Kidney tubule cell (primary cell): ENCODE data around the gene MGAT4B.

Experiments
- DNase-seq: peaks from one replicate; pipeline ENCODE4 v3.0.0-alpha.2; 2018; ENCODE audit warnings: low spot score

The MGAT4B gene

GRCh38 chr5:179825655-179826182, 19.1 kb upstream of the MGAT4B start:
- DNase-seq: peak; percentile 39

- DNase-seq: no peak
Measured at GRCh38 chr5:179824745-179825112, 18.1 kb upstream of the MGAT4B start.

- DNase-seq: no peak
Measured at GRCh38 chr5:179823937-179824744, 17.5 kb upstream of the MGAT4B start.

GRCh38 chr5:179822444-179822990, 15.9 kb upstream of the MGAT4B start:
- peak; percentile 32 for DNase-seq

- no peak for DNase-seq
Measured at GRCh38 chr5:179822059-179822432, 15.4 kb upstream of the MGAT4B start.

- DNase-seq: peak; percentile 93
Measured at GRCh38 chr5:179821298-179822058, 14.8 kb upstream of the MGAT4B start.

- peak; percentile 86 for DNase-seq
Measured at GRCh38 chr5:179820483-179821297, 14.0 kb upstream of the MGAT4B start, which contains the start of gene SQSTM1. SQSTM1 (plus strand) TSS chr5:179820905; CDS start chr5:179820937, 32 bp downstream.

GRCh38 chr5:179820127-179820482, 13.4 kb upstream of the MGAT4B start:
- DNase-seq: peak; percentile 32

GRCh38 chr5:179819296-179820126, 12.8 kb upstream of the MGAT4B start:
- DNase-seq: peak; percentile 91

GRCh38 chr5:179818746-179819295, 12.2 kb upstream of the MGAT4B start:
- peak; percentile 98 for DNase-seq

GRCh38 chr5:179817890-179818745, 11.5 kb upstream of the MGAT4B start:
- peak; percentile 36 for DNase-seq

GRCh38 chr5:179817470-179817840, 10.8 kb upstream of the MGAT4B start:
- DNase-seq: no peak

- DNase-seq: no peak
Measured at GRCh38 chr5:179816796-179817469, 10.3 kb upstream of the MGAT4B start.

- no peak for DNase-seq
Measured at GRCh38 chr5:179816401-179816795, 9.7 kb upstream of the MGAT4B start.

- no peak for DNase-seq
Measured at GRCh38 chr5:179815491-179816249, 9.0 kb upstream of the MGAT4B start.

GRCh38 chr5:179814090-179814489, 7.4 kb upstream of the MGAT4B start:
- no peak for DNase-seq

- no peak for DNase-seq
Measured at GRCh38 chr5:179812997-179813607, 6.4 kb upstream of the MGAT4B start.
